BJ (cell line): ENCODE data around the gene KSR1. TPM values are rescaled to one million over a fixed set of nuclear protein-coding genes. Genes with fewer than 3 reads are reported as not detected.
"Not testable (repeated sequence)": the region's sequence is repeated elsewhere in the genome, so short reads cannot be mapped to it uniquely, and the experiment has no call there.

Experiments used
- CTCF ChIA-PET: fragments of 350-600 bp; formaldehyde crosslinking; extraction: SDS; loops from one replicate; lab custom pipeline; 2021; ENCODE audit warnings: antibody characterized with exemption, inconsistent platforms; lab: Yijun Ruan, JAX
- POLR2A ChIA-PET: fragments of 300-600 bp; sonication (Branson Sonifier 250); formaldehyde crosslinking; extraction: SDS; loops from one replicate; lab custom pipeline; 2021; ENCODE audit warnings: antibody characterized with exemption; lab: Charles Lee
- DNase-seq: peaks from one replicate; pipeline ENCODE4 v3.0.0-alpha.2; 2011; ENCODE audit warnings: low read depth
- H3K27me3 ChIP-seq: 2 replicates; pipeline ENCODE4 v1.6.0; 2011; ENCODE audit warnings: low read length; ENCODE audit not compliant: control insufficient read depth, insufficient read depth
- H3K36me3 ChIP-seq: 2 replicates; pipeline ENCODE4 v1.5.1; 2011; ENCODE audit warnings: low read length; ENCODE audit not compliant: control insufficient read depth, insufficient read depth
- H3K4me3 ChIP-seq: 2 replicates; pipeline ENCODE4 v1.5.1; 2011; ENCODE audit warnings: low read depth, mild to moderate bottlenecking, control low read depth, low read length
- CTCF ChIP-seq: IDR thresholded peaks from 2 replicates; pipeline ENCODE4 v1.5.1; 2011; ENCODE audit warnings: low read depth, mild to moderate bottlenecking, control low read depth, inconsistent platforms, low read length, moderate library complexity; ENCODE audit not compliant: insufficient read depth
- polyA plus RNA-seq: library from polyadenylated mRNA; depleted of rRNA; stranded (reverse); fragments of >200 nt; gene quantifications from 2 replicates; pipeline ENCODE4 v1.2.3, GENCODE V29; 2011

KSR1 gene
- polyA plus RNA-seq, 1 experiment: 6.8 TPM

GRCh38 chr17:27418366-27418615 lies 38.0 kb upstream of the KSR1 start:
- no peak for DNase-seq
- Histone ChIP-seq H3K4me3 (no peak overlapping the region), H3K36me3 (no peaks in the 10 kb centered on the region), H3K27me3 (peaks cover 2% of the 10 kb centered on the region; the same call in 1 of the 2 replicates)
- ChIA-PET POLR2A (no interaction called here), CTCF (interaction anchor here (1.0 kb wide), 1 partner anchor 13 kb away, joined by 3 read pairs; no protein-coding TSS in a partner anchor)
- TF ChIP-seq CTCF: no peak

- POLR2A ChIA-PET: no interaction called here
- DNase-seq: no peak
- CTCF ChIA-PET: interaction anchor here (1.0 kb wide), 1 partner anchor 12 kb away, joined by 3 read pairs; no protein-coding TSS in a partner anchor
- Histone ChIP-seq H3K27me3 (peaks cover 2% of the 10 kb centered on the region; the same call in 1 of the 2 replicates), H3K36me3 (no peaks in the 10 kb centered on the region), H3K4me3 (no peak overlapping the region)
- no peak for TF ChIP-seq CTCF
These were observed 37.1 kb upstream of the KSR1 start for GRCh38 chr17:27419156-27419555.

GRCh38 chr17:27420211-27420950 lies 35.9 kb upstream of the KSR1 start:
- no peak for DNase-seq
- POLR2A ChIA-PET: no interaction called here

GRCh38 chr17:27421111-27421510 lies 35.1 kb upstream of the KSR1 start:
- no peak for TF ChIP-seq CTCF
- Histone ChIP-seq H3K4me3 (no peak overlapping the region), H3K36me3 (no peaks in the 10 kb centered on the region), H3K27me3 (peaks cover 2% of the 10 kb centered on the region; the same call in 1 of the 2 replicates)
- ChIA-PET POLR2A (no interaction called here), CTCF (interaction anchor here (0.7 kb wide), 1 partner anchor 9 kb away, joined by 3 read pairs; no protein-coding TSS in a partner anchor)
- DNase-seq: no peak

More at GRCh38 chr17:27420211-27420950, 35.9 kb upstream of the KSR1 start:
- Histone ChIP-seq H3K4me3 (no peak overlapping the region), H3K27me3 (peaks cover 2% of the 10 kb centered on the region; the same call in 1 of the 2 replicates), H3K36me3 (no peaks in the 10 kb centered on the region)
- TF ChIP-seq CTCF: no peak
- CTCF ChIA-PET: interaction anchor here (0.7 to 0.8 kb wide), 2 partner anchors 66 to 87 kb away, joined by 3 read pairs; no protein-coding TSS in a partner anchor

- H3K4me3 ChIP-seq, H3K36me3 ChIP-seq, POLR2A ChIA-PET, DNase-seq, H3K27me3 ChIP-seq: not testable (repeated sequence)
- CTCF ChIA-PET: interaction anchor here (0.7 to 1.3 kb wide), 2 partner anchors 9 to 13 kb away, joined by 3 read pairs; no protein-coding TSS in a partner anchor
These were observed 34.6 kb upstream of the KSR1 start for GRCh38 chr17:27421626-27422025.
